Lower lobe of right lung (tissue), 2 donors: ENCODE data around the gene KCNK10. TPM values are rescaled to one million over a fixed set of nuclear protein-coding genes. Genes with fewer than 3 reads are reported as not detected.

Experiments
- ATAC-seq, 2 donors: fragments of 200-7000 bp; cut with Tn5 transposase; one replicate each; pipeline ENCODE4 v1.9.1; 2020 to 2022; ENCODE audit warnings: mild to moderate bottlenecking in 2 of 2, moderate library complexity in 2 of 2
- DNase-seq: peaks from one replicate; pipeline ENCODE4 v3.0.0-alpha.2; 2020
- H3K27ac ChIP-seq: fragments of 200-600 bp; one replicate; pipeline ENCODE4 v1.8.0; 2022
- H3K27me3 ChIP-seq: fragments of 200-600 bp; one replicate; pipeline ENCODE4 v1.8.0; 2022; ENCODE audit warnings: low read depth
- H3K36me3 ChIP-seq: fragments of 200-600 bp; one replicate; pipeline ENCODE4 v1.8.0; 2022; ENCODE audit warnings: mild to moderate bottlenecking
- H3K4me1 ChIP-seq: fragments of 200-600 bp; one replicate; pipeline ENCODE4 v1.8.0; 2022
- H3K4me3 ChIP-seq: fragments of 200-600 bp; one replicate; pipeline ENCODE4 v1.8.0; 2022; ENCODE audit warnings: mild to moderate bottlenecking
- H3K9me3 ChIP-seq: fragments of 200-600 bp; one replicate; pipeline ENCODE4 v1.8.0; 2022
- CTCF ChIP-seq: fragments of 200-600 bp; IDR thresholded peaks from one replicate; pipeline ENCODE4 v1.8.0; 2022; ENCODE audit warnings: antibody characterized with exemption, mild to moderate bottlenecking
- intact Hi-C: fragments of 100-400 bp; cut with DNase I; formaldehyde crosslinking; loops from one replicate; pipeline ENCODE4 v1.11.0; 2022
- total RNA-seq: library from RNA; stranded (reverse); fragmentation: NEBNext Ultra II Directional; extraction: Animal tissue kit (Norgen Biotek cat#: 25700); gene quantifications from one replicate; pipeline ENCODE4 v1.2.1, GENCODE V29; 2021
- donor health status: DM: no; HTN: yes; CAD: no; lungs with severe emphysema.

The KCNK10 gene
- total RNA-seq, 1 donor from 2014 or later, result not detected

DNA sequence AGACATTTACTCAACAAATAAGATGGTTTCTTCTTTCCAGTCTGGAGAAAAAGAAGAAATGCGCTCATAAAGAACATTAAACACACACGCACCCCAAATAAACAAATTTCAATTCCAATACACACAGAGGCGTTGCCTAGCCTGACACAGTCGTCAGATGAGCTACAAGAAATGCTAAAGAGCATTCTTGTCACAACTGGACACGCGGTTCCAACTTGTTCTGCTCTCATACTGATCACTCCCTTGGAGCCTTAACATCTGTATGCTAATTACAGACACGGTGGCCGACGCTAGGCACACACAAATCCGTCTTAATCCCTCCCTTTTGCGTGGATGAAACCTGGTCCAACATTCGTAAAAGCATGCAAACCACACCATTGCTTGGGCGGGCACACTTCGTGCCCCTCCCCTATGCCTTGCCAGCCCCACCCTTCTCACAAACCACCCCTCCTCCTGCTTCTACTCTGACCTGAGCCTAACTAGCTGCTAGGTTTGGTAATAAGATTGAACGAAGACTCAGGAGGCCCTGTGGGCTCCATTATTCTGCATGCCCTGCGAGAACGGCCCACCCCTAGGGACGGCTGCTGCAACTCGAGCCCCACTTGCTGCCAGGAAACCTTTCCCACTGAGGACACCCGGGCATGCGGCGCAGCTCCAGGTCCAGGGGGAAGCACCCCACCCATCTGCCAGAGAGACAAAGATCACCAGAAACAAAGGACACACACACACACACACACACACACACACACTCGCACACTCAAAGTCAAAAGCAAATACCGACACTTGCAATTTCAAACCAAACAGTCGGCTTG, 1.2 kb downstream of the KCNK10 start:
- intact Hi-C loops, result no loop called here
- TF ChIP-seq CTCF, result no peak
- H3K27me3 ChIP-seq, result peaks cover 69% of the 10 kb centered on the region
- peaks cover 4% of the 10 kb centered on the region for H3K4me1 ChIP-seq
- H3K36me3 ChIP-seq, result no peaks in the 10 kb centered on the region
- no peak overlapping the region for H3K4me3 ChIP-seq
- no peak overlapping the region for H3K27ac ChIP-seq
- ATAC-seq (no peak), DNase-seq (no peak)
- H3K9me3 ChIP-seq, result no peaks in the 10 kb centered on the region

- TF ChIP-seq CTCF, result no peak
- intact Hi-C loops, result no loop called here
- Histone ChIP-seq H3K36me3 (no peaks in the 10 kb centered on the region), H3K4me3 (no peak overlapping the region), H3K27ac (no peak overlapping the region), H3K4me1 (no peaks in the 10 kb centered on the region), H3K9me3 (no peaks in the 10 kb centered on the region), H3K27me3 (peaks cover 36% of the 10 kb centered on the region)
- DNase-seq, result no peak
- ATAC-seq, result no peak
Measured at GRCh38 chr14:88318406-88318805, 4.7 kb downstream of the KCNK10 start.

DNA sequence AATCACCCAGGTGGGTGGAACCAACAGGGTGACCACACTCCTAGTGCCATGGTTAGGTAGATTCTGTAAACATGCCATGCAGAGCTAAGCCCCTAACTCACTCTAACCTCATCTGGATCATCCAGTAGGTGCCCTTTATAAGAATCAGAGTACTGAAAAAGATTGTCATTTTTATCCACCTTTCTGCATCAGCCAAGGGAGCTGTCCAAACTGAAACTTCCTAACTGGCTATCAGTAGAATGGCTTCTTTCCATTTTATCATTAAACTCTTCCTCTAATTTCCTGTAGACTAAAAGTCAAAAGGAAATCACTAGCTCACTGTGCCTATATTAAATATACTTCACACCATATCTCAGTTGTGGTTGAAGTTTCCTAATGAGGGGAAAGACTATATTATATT, 6.5 kb downstream of the KCNK10 start:
- no peak for TF ChIP-seq CTCF
- Histone ChIP-seq H3K4me1 (no peaks in the 10 kb centered on the region), H3K27me3 (peaks cover 21% of the 10 kb centered on the region), H3K9me3 (no peaks in the 10 kb centered on the region), H3K27ac (no peak overlapping the region), H3K4me3 (no peak overlapping the region), H3K36me3 (no peaks in the 10 kb centered on the region)
- ATAC-seq (no peak), DNase-seq (no peak)
- intact Hi-C loops, result no loop called here

- Histone ChIP-seq H3K9me3 (no peaks in the 10 kb centered on the region), H3K36me3 (no peaks in the 10 kb centered on the region), H3K4me1 (no peaks in the 10 kb centered on the region), H3K4me3 (no peak overlapping the region), H3K27ac (no peak overlapping the region), H3K27me3 (no peaks in the 10 kb centered on the region)
- TF ChIP-seq CTCF, result no peak
- no peak for ATAC-seq
- no peak for DNase-seq
- intact Hi-C loops, result no loop called here
Measured at GRCh38 chr14:88312257-88312656, 10.8 kb downstream of the KCNK10 start.

- ATAC-seq, result no peak
- Histone ChIP-seq H3K4me1 (no peaks in the 10 kb centered on the region), H3K27ac (no peak overlapping the region), H3K36me3 (no peaks in the 10 kb centered on the region), H3K9me3 (no peaks in the 10 kb centered on the region), H3K4me3 (no peak overlapping the region), H3K27me3 (no peaks in the 10 kb centered on the region)
- no peak for TF ChIP-seq CTCF
- intact Hi-C loops, result no loop called here
- DNase-seq, result no peak
Measured at GRCh38 chr14:88311780-88312179, 11.3 kb downstream of the KCNK10 start.
